Naive B cell (primary cell): ENCODE measurements around the gene KCNQ1. TPM values are rescaled to one million over a fixed set of nuclear protein-coding genes. Genes with fewer than 3 reads are reported as not detected.

Experiments used
- ATAC-seq, 2 donors: fragments of 150-1000 bp; cut with Tn5 transposase; 2 replicates each; pipeline ENCODE4 v1.10.0; 2021; ENCODE audit warnings: low read depth in 2 of 2, mild to moderate bottlenecking in 2 of 2, moderate library complexity in 2 of 2
- DNase-seq: peaks from one replicate; pipeline ENCODE4 v3.0.0; 2022
- H3K27ac Mint-ChIP-seq, 6 donors: one replicate each; pipeline ENCODE4 v1.8.0; 2020 to 2022; ENCODE audit warnings: mild to moderate bottlenecking in 6 of 6, mixed read lengths in 6 of 6, moderate library complexity in 5 of 6, inconsistent platforms in 2 of 6
- H3K27me3 Mint-ChIP-seq, 3 donors: one replicate each; pipeline ENCODE4 v1.8.0; 2021 to 2022; ENCODE audit warnings: mixed read lengths in 3 of 3, mild to moderate bottlenecking in 1 of 3
- H3K36me3 Mint-ChIP-seq, 2 donors: one replicate each; pipeline ENCODE4 v1.8.0; 2020 to 2022; ENCODE audit warnings: mixed read lengths in 2 of 2, inconsistent platforms in 1 of 2, mild to moderate bottlenecking in 1 of 2
- H3K4me1 Mint-ChIP-seq, 3 donors: one replicate each; pipeline ENCODE4 v1.8.0; 2020 to 2022; ENCODE audit warnings: mixed read lengths in 3 of 3, inconsistent platforms in 1 of 3, mild to moderate bottlenecking in 1 of 3, moderate library complexity in 1 of 3
- H3K4me3 Mint-ChIP-seq, 8 donors: one replicate each; pipeline ENCODE4 v1.8.0; 2020 to 2022; ENCODE audit warnings: mild to moderate bottlenecking in 8 of 8, mixed read lengths in 8 of 8, moderate library complexity in 8 of 8, inconsistent platforms in 2 of 8
- H3K9me3 Mint-ChIP-seq, 7 donors: one replicate each; pipeline ENCODE4 v1.8.0; 2020 to 2022; ENCODE audit warnings: mixed read lengths in 7 of 7, mild to moderate bottlenecking in 5 of 7, inconsistent platforms in 2 of 7, moderate library complexity in 1 of 7
- polyA plus RNA-seq, 6 donors: library from polyadenylated mRNA; unstranded; fragments of 300-500 nt; fragmentation: Illumina TruSeq; gene quantifications; one replicate each; pipeline ENCODE4 v1.2.3, GENCODE V29; 2021; ENCODE audit warnings: low read depth in 6 of 6

Gene KCNQ1
- polyA plus RNA-seq, 6 donors from 2014 or later, result 9.3 to 22.6 (median 10.3) TPM

DNA sequence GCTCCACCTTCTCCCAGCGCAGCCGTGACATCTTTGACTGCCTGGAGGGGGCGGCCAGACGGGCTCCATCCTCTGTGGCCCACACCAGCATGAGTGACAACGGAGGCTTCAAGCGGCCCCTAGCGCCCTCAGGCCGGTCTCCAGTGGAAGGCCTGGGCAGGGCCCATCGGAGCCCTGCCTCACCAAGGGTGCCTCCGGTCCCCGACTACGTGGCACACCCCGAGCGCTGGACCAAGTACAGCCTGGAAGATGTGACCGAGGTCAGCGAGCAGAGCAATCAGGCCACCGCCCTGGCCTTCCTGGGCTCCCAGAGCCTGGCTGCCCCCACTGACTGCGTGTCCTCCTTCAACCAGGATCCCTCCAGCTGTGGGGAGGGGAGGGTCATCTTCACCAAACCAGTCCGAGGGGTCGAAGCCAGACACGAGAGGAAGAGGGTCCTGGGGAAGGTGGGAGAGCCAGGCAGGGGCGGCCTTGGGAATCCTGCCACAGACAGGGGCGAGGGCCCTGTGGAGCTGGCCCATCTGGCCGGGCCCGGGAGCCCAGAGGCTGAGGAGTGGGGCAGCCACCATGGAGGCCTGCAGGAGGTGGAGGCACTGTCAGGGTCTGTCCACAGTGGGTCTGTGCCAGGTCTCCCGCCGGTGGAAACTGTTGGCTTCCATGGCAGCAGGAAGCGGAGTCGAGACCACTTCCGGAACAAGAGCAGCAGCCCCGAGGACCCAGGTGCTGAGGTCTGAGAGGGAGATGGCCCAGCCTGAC lies 41.7 kb upstream of the KCNQ1 start:
- H3K36me3 Mint-ChIP-seq, result no peaks in the 10 kb centered on the region
- H3K27ac Mint-ChIP-seq, result peak overlapping the region in 2 of 6 donors; percentile 24 to 56
- DNase-seq (no peak), ATAC-seq (no peak)
- peaks cover 14 to 39% (median 22%) of the 10 kb centered on the region in 3 donors for H3K4me1 Mint-ChIP-seq
- H3K9me3 Mint-ChIP-seq, result no peaks in the 10 kb centered on the region
- no peaks in the 10 kb centered on the region for H3K27me3 Mint-ChIP-seq
- H3K4me3 Mint-ChIP-seq, result peak overlapping the region in 5 of 8 donors; percentile 8 to 93 (median 32)

GRCh38 chr11:2404735-2405196 lies 40.0 kb upstream of the KCNQ1 start:
- Mint-ChIP-seq H3K9me3 (no peaks in the 10 kb centered on the region), H3K36me3 (no peaks in the 10 kb centered on the region), H3K4me1 (peaks cover 8 to 30% (median 17%) of the 10 kb centered on the region in 3 donors), H3K27me3 (no peaks in the 10 kb centered on the region), H3K4me3 (peak overlapping the region in 1 of 8 donors; percentile 3), H3K27ac (no peak overlapping the region)
- no peak for ATAC-seq
- no peak for DNase-seq

DNA sequence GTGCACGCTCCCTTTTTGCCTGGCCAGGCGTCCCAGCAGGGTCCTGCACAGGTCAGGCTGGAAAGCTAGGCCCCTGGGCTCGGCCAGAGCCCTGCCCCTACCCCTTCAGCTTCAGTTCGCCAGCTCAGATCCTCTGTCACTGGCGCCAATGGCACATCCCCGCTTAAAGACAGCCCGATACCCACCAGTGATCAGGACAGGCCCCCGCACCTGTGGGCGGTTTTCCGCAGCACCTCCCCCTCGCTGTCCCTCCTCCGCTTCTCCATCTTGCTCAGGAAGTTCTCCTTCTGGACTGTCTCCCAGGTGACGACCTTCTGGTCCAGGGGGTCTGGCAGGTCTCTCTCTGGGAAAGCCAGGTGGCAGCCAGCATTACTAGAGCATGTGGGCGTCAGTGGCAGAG lies 38.4 kb upstream of the KCNQ1 start:
- ATAC-seq (no peak), DNase-seq (no peak)
- Mint-ChIP-seq H3K27ac (no peak overlapping the region), H3K9me3 (no peaks in the 10 kb centered on the region), H3K4me1 (peaks cover 5 to 20% (median 9%) of the 10 kb centered on the region in 3 donors), H3K27me3 (no peaks in the 10 kb centered on the region), H3K36me3 (no peaks in the 10 kb centered on the region), H3K4me3 (no peak overlapping the region)

- no peak overlapping the region for H3K27ac Mint-ChIP-seq
- H3K4me1 Mint-ChIP-seq, result peaks cover 4 to 15% (median 5%) of the 10 kb centered on the region in 3 donors
- H3K4me3 Mint-ChIP-seq, result peak overlapping the region in 1 of 8 donors; percentile 22
- H3K36me3 Mint-ChIP-seq, result no peaks in the 10 kb centered on the region
- ATAC-seq (no peak), DNase-seq (no peak)
- H3K27me3 Mint-ChIP-seq, result no peaks in the 10 kb centered on the region
- H3K9me3 Mint-ChIP-seq, result no peaks in the 10 kb centered on the region
These were observed 37.9 kb upstream of the KCNQ1 start for GRCh38 chr11:2406878-2407410.

GRCh38 chr11:2408671-2409070 lies 36.1 kb upstream of the KCNQ1 start:
- Mint-ChIP-seq H3K4me3 (no peak overlapping the region), H3K36me3 (no peaks in the 10 kb centered on the region), H3K27me3 (no peaks in the 10 kb centered on the region), H3K4me1 (peaks cover 0 to 6% (median 4%) of the 10 kb centered on the region in 3 donors), H3K27ac (no peak overlapping the region), H3K9me3 (no peaks in the 10 kb centered on the region)
- DNase-seq (no peak), ATAC-seq (no peak)

- Mint-ChIP-seq H3K9me3 (no peaks in the 10 kb centered on the region), H3K4me1 (peaks cover 0 to 1% (median under 1%) of the 10 kb centered on the region in 3 donors), H3K27ac (no peak overlapping the region), H3K36me3 (no peaks in the 10 kb centered on the region), H3K4me3 (no peak overlapping the region), H3K27me3 (no peaks in the 10 kb centered on the region)
- ATAC-seq (no peak), DNase-seq (no peak)
These were observed 35.7 kb upstream of the KCNQ1 start for GRCh38 chr11:2409126-2409525.

- H3K4me3 Mint-ChIP-seq, result no peak overlapping the region
- H3K36me3 Mint-ChIP-seq, result no peaks in the 10 kb centered on the region
- DNase-seq (no peak), ATAC-seq (no peak)
- H3K9me3 Mint-ChIP-seq, result no peaks in the 10 kb centered on the region
- no peaks in the 10 kb centered on the region for H3K4me1 Mint-ChIP-seq
- H3K27ac Mint-ChIP-seq, result no peak overlapping the region
- no peaks in the 10 kb centered on the region for H3K27me3 Mint-ChIP-seq
These were observed 35.0 kb upstream of the KCNQ1 start for GRCh38 chr11:2409611-2410468.

- H3K27ac Mint-ChIP-seq, result no peak overlapping the region
- DNase-seq (no peak), ATAC-seq (no peak)
- H3K27me3 Mint-ChIP-seq, result no peaks in the 10 kb centered on the region
- no peaks in the 10 kb centered on the region for H3K9me3 Mint-ChIP-seq
- H3K4me1 Mint-ChIP-seq, result no peaks in the 10 kb centered on the region
- H3K4me3 Mint-ChIP-seq, result no peak overlapping the region
- no peaks in the 10 kb centered on the region for H3K36me3 Mint-ChIP-seq
These were observed 34.2 kb upstream of the KCNQ1 start for GRCh38 chr11:2410616-2411015.

DNA sequence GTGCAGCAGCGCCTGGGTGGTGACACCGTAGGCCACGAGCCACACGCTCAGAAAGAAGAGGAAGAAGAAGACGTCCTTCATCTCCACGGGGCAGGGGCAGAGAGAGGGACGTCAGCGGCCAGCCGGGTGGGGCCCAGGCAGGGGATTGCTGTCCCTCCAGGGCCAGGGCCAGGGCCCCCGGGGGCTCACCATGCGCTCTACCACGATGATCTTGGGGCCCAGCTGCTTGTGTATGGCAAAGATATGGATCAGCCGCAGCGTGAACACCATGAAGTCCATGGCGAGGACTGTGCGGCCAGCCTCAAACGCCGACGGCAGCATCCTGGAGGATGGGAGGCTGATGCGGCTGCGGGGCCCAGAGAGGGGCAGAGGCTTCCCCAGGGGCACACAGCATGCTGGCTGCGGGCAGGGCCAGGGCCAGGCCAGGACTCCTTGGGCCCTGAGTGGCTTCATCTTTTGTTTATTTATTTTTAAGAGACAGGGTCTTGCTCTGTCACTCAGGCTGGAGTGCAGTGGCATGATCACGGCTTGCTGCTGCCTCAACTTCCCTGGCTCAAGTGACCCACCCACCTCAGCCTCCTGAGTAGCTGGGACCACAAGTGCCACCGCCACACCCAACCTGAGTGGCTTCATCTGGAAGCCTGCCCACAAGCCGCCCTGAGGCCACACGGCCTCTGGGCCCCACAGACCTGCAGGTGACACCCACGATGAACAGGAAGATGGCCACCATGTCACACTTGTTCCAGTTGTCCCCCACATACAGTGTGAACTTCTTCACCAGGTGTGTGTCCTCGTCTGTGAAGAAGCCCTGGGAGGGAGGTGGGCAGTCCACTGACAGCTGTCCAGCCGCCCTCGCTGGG lies 33.1 kb upstream of the KCNQ1 start:
- H3K36me3 Mint-ChIP-seq, result no peaks in the 10 kb centered on the region
- H3K27ac Mint-ChIP-seq, result no peak overlapping the region
- H3K4me1 Mint-ChIP-seq, result no peaks in the 10 kb centered on the region
- no peaks in the 10 kb centered on the region for H3K27me3 Mint-ChIP-seq
- no peak overlapping the region for H3K4me3 Mint-ChIP-seq
- H3K9me3 Mint-ChIP-seq, result no peaks in the 10 kb centered on the region
- ATAC-seq, result no peak
- DNase-seq, result no peak

GRCh38 chr11:2412323-2412722 lies 32.5 kb upstream of the KCNQ1 start:
- Mint-ChIP-seq H3K27ac (no peak overlapping the region), H3K27me3 (no peaks in the 10 kb centered on the region), H3K36me3 (no peaks in the 10 kb centered on the region), H3K4me3 (no peak overlapping the region), H3K4me1 (no peaks in the 10 kb centered on the region), H3K9me3 (no peaks in the 10 kb centered on the region)
- ATAC-seq (no peak), DNase-seq (no peak)

DNA sequence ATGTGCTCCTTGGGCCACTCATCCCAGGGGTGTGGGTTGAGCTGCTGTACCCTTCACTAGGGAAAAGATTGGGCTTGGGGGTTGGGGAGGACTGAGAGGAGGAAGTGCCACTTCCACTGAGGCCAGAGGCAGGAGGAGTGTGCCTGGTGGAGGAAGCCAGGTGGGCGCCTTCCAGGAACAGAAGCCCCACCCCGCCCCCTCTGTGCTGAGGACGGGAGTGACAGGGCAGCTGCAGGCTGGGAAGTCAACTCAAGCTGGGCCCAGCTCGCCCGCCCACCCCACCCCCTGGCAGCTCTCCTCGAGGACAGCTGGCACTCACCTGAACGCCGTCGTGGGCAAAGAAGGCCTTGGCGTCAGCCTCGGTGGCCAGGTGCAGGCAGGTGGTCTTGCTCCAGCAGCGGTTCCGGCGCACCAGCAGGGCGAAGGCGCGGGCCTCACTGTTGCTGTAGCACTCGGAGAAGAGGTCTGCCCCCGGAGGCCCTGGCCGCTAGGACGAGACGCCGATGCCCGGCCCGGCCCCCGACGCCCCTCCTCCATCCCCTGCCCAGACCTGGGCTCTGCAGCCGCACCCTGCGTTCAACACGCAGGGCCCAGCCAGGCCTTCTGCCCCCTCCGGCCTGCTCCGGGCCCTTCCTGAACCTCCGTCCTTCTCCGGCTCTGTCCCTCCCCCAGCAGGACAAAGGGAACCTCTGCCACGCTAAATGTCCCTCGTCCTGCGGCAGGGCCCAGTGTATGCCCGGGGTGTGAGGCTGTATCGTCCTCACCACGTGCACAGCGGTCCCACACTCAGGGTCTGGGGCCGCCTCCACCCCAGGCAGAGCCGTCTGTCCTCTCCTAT lies 30.8 kb upstream of the KCNQ1 start:
- H3K9me3 Mint-ChIP-seq, result no peaks in the 10 kb centered on the region
- peak overlapping the region in 1 of 6 donors; percentile 63 for H3K27ac Mint-ChIP-seq
- no peak overlapping the region for H3K4me3 Mint-ChIP-seq
- DNase-seq (no peak), ATAC-seq (no peak)
- no peaks in the 10 kb centered on the region for H3K36me3 Mint-ChIP-seq
- no peaks in the 10 kb centered on the region for H3K27me3 Mint-ChIP-seq
- no peaks in the 10 kb centered on the region for H3K4me1 Mint-ChIP-seq

DNA sequence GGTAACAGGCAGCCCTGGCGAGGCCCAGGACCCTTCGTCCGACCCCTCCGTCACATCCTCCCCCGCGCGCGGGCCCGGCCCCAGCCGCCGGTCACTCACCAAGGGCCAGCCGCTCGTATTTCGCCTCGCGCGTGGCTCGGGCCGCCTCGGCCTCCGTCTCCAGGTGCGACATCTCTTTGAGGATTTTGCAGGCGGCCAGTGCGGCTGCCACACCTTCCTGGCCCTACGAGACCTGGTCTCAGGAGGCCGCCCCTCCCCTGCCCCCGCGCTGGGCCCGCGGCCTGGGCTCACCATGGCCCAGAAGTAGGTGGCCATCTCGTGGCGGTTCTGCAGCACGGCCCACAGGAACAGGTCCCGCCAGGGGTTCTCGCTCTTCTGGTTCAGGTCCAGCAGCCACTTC lies 30.2 kb upstream of the KCNQ1 start:
- Mint-ChIP-seq H3K36me3 (no peaks in the 10 kb centered on the region), H3K4me1 (peaks cover 0 to under 1% (median 0%) of the 10 kb centered on the region in 3 donors), H3K27me3 (no peaks in the 10 kb centered on the region), H3K4me3 (no peak overlapping the region), H3K27ac (no peak overlapping the region), H3K9me3 (no peaks in the 10 kb centered on the region)
- DNase-seq (no peak), ATAC-seq (no peak)
